GM18511 (cell line): ENCODE measurements around the gene RPS15A.
"Not testable (repeated sequence)": the region's sequence is repeated elsewhere in the genome, so short reads cannot be mapped to it uniquely, and the experiment has no call there.

ENCODE experiments used
- ATAC-seq: cut with Tn5 transposase; IDR thresholded peaks from one replicate; pipeline ENCODE4 v1.9.1; 2021; ENCODE audit warnings: mild to moderate bottlenecking, moderate library complexity; ENCODE audit not compliant: unreplicated experiment

The RPS15A gene

DNA sequence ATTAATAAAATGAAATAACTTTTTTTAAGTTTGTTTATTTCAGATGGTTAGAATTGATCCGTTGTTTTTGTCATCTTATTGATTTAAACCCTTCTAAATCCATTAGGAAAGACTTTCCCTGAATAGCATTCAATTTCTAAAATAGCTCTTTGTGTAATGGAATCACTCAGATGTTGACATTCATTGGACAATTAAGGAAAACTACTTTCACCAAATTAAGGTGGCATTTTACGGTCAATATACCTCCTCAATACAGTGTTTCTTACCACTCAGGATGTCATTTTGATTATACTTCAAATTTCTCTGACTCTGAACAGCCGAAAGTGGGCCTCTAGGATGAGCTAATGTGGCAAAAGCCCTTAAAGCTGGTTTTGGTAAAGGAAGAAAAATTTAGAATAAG lies 9.4 kb upstream of the RPS15A start:
- ATAC-seq = no peak

DNA sequence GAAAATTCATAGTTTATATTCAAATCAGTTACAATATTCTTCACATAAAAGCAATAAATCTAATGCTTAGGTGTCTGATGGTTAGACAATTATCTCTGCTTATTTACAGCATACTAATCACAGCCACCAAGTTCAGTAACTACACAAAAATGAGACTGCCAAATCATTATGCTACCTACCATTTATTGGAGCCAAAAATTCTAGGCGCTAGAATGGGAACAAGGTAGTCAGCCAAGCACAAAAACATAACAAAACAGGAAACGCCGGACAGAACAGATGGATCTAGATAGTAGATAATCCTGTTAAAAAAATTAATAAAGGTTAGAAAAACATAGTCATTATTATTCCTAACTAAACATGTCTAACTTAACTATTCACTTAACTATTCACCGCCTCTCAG lies 7.6 kb upstream of the RPS15A start:
- ATAC-seq = no peak

DNA sequence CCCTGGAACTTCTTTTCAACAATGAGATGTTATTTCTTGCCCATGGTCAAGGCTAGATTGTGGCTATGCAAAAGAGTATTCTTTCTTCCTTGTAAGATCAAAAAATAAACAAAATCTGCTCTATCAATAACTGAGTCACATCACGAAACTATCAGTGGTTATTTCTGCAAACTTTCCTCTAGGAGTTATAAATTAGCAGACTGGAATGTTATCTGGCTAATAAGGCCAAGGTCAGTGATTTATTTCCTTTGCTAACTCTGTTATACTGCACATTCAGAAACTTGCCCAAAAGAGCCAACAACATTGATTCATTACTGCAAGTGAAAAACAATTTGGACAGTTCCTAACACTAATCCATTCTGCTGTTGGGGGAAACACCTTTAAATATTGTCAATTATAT lies 6.2 kb upstream of the RPS15A start:
- no peak for ATAC-seq

DNA sequence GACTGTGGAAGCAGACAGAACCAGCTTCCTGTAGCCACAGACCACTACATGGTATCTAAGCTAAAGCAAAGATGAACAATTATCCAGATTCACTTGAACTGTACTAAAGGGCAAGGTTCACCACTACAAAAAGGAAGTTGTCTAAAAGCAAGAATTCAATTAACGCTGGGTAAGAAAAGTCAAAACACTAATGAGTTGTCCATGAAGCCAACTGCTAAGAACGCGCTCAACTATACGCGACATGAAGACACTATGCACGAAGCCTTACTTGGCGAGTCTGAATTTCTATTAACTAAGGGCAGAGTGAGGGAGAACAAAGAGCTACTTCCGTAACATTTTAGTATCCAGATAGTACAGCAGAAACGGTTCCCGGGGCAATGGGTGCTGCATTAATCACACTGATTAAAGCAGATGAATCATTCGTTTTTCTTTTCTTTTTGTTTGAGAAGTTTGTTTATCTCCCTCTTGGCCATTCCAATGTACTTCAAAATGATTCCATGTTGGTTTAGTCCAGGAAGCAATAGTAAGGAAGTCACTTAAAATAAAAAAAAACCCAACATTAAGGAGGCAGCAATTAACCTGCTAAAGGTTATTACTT lies 2.8 kb upstream of the RPS15A start:
- ATAC-seq = no peak

DNA sequence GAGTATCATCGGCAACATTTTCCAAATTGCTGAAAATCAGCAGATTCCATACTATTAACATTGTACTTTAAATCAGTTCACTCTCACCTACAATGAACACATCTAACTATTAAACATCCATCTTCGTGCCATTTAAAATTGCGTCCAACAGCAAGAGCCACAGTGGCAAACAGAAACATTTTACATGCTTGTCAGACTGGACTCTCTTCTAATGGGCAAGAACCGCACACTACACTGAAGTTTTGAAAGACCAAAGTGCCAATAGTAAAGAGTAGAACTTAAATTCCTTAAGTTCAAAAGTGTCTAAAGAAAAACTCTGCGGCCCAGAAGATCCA lies 652 bp downstream of the RPS15A start:
- ATAC-seq = no peak

DNA sequence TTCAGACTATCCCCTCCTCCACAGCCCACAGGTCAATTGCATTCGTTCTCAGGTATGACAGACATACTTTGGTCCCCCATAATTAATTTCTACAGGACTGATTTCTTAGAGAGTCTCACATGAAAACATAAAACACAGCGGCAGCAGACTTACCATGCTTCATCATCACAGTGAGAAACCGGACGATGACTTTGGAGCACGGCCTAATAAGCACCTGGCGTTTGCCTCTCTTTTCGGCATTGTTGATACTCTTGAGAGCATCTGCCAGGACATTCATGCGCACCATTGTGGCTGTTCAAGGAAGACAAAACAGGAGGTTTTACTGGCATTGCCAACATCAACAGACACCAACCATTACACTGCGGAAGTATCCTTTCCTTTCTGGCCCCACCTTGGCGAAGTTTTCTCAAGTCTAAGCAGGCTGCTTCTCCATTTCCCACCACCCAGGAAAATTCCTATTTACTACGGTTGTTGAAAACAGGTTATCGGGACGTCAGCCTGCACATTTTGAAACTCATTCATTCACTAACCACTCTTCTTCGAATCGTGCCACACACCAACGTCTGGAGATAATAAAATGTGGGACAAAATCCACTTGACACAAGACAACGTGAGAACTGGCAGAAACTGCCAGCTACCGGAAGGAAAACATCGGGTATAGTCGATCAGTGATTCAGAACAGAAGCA lies 1.2 kb downstream of the RPS15A start:
- no peak for ATAC-seq

DNA sequence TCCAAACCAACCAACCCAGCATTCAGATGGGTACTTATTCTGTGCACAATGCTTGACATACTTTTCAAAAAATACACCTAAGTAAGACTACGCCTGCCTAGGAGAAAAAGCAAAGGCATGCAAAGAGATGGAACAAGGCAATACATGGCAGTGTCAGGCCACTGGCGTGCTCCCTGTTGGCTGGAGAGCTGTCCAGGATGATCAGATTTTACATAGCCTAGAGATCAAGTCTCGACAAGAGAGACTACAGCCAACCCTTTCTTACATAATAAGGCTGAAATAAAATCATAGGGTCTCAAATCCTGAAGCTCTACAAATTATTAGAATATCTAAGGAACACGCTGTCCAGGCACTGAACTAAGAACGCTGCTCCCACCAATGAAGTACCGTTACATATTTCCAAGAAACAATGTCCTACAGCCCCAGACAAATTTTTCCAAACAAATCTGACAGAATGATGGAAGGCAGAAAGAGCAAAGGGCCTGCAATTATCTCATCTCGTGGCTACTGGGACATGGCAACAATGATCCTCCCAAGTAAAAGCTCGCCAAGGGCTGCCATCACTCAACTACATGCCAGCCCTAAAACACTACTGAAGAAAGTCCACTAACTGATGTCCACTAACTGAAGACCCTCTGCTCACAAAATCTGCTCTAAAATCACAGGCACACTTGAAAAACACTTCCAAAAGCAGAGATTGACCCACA lies 5.1 kb downstream of the RPS15A start:
- ATAC-seq = no peak

DNA sequence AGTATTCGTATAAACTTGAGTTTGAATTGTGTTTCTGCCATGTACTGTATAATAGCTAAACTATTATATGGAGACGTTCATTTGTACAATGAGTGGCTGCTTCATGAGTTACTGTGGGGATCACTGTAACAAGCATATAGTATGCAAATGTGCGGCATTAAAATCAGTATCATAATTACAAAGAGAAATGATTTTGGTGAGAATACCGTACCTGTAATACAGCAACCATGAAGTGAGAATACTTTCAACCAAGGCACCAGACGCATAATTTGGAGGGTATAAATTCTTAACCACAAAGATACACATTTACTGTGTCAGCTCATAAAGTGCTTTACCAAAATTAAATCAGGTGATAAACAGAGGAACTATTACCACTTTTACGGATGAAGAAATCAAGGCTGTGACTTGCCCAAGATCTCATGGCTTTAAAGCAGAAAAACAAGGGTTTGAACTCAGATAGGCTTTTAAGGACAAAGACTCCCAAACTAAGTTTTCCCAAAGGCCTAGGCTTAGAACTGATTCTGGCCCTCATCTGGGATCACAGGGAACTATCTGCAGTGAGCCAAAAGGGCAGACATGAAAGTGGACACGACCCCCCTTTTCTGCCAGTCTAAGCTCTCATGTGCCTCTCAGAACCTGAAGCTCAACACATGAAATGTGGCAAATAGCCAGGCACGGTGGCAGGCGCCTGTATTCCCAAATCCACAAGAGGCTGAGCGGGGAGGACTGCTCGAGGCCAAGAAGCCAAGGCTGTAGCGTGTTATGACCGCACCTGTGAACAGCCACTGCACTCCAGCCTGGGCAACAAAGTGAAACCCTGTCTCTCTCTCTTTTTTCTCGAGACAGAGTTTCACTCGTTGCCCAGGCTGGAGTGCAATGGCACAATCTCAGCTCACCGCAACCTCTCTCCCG lies 6.4 kb downstream of the RPS15A start:
- ATAC-seq = no peak

DNA sequence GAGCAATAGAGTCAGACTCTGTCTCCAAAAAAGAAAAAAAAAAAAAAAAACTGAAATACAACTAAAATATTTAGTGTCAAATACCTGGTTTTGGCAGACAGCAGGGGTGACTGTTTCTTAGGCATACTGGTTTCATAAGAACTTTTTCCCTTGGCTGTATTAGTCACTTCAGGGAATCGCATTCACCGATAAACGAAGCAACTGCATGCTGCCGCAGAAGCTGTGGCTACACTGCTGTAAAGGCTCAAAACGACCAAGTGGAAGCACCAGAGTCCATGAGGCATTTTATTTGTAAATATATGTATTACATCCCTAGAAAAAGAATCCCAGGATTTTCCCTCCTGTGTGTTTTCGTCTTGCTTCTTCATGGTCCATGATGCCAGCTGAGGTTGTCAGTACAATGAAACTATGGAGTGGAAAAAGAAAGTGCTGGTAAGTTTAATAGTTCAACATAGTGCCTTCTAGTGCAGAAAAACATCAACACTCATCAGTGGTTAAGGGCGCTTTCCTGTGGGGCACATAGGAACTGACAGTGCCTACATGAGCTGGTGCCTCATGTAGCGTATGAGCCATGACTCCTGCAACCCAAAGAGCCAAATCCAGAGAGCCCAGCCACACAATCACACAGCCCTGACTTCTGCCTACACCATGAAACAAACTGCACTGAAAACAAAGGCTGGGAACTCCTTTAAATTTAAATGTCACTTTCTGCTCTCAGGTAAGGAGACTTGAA lies 7.3 kb downstream of the RPS15A start:
- ATAC-seq = no peak

DNA sequence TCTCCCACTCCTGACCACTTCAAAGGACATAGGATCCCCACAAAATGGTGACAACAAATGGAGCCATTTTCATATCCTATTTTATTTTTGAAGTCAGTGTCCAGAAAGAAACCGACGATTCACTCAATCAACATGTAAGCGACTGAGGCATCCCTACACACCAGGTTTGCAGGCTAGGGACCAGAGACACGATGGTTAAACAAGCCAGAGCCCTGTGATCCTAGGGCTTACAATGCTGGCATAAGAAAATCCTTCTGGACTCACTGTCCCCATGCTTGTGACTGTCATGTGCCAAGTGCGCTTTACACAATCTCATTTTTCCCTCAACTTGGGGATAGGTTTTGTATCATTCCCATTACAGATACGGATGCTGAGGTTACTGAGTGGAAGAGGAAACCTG lies 8.9 kb downstream of the RPS15A start:
- not testable (repeated sequence) for ATAC-seq

DNA sequence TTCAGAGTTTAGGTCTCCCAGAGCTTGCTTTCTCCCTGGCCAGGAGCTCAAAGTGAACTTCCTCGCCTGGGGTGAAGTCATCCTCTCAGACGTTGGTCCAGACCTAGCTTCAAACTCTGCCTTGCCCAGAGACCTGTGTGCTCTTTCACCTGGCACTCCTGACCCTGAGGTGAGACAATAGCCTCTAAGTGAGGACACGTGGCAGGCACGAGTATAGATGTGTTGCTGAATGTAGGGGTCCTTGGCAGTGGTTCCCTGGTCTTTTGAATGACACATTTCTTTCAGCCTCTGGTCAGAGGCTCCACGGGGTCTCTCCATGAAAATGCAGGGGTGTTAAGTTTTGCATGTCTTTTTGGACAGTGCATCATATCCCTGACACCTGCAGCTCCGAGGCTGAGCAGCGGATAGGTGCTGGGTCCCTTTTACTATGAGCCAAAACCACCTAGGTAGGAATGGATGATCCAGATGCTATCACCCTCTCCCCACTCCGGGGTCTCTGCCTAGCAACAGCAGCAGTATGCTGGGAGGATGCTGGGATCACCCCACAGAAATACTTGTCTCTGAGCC lies 9.6 kb downstream of the RPS15A start:
- not testable (repeated sequence) for ATAC-seq

DNA sequence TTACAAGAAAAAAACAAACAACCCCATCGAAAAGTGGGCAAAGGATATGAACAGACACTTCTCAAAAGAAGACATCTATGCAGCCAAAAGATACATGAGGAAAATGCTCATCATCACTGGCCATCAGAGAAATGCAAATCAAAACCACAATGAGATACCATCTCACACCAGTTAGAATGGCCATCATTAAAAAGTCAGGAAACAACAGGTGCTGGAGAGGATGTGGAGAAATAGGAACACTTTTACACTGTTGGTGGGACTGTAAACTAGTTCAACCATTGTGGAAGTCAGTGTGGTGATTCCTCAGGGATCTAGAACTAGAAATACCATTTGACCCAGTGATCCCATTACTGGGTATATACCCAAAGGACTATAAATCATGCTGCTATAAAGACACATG lies 12.5 kb downstream of the RPS15A start:
- ATAC-seq = not testable (repeated sequence)

DNA sequence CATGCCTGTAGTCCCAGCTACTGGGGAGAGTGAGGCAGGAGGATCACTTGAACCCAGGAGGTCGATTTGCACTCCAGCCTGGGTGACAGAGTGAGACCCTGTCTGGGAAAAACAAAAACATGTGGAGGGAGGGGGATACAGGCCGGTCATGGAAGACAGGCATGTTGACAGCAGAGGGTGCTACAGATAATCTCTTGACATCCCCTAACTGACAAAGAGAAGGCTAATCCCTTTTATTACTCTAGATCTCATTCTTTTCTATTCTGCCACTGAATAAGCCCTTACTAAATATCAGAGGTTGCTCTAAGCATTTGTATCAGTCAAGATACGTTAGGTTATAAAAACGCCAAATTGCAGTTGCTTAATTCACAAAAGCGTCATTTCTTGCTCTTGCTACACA lies 13.8 kb downstream of the RPS15A start:
- not testable (repeated sequence) for ATAC-seq

DNA sequence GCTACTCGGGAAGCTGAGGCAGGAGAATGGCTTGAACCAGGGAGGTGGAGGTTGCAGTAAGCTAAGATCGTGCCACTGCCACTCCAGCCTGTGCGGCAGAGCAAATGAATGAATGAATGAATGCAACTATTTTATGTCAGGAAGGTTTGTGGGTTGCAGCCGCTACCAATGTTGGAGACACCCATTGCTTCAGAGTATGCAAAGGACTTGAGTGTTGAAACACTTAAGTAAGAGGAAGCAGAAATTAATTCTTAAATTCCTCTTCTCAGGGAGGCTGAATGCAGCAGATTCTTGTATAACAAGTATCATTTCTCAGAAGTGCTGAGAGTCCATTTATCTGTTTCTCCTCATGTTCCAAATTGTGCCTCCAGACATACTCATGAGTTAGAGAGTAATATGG lies 15.5 kb downstream of the RPS15A start:
- not testable (repeated sequence) for ATAC-seq

DNA sequence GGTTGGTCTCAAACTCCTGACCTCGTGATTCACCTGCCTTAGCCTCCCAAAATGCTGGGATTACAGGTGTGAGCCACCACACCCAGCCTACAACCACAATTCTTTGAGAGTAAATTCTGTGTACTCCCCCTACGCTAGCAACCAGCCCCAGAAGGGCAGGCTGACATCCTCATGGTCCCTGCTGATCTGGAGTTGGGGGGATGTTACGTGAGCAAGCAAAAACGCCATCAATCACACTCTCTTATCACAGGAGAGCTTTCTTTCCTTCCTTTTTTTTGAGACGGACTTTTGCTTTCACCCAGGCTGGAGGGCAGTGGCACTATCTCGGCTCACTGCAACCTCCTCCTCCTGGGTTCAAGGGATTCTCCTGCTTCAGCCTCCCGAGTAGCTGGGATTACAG lies 18.0 kb downstream of the RPS15A start:
- not testable (repeated sequence) for ATAC-seq

DNA sequence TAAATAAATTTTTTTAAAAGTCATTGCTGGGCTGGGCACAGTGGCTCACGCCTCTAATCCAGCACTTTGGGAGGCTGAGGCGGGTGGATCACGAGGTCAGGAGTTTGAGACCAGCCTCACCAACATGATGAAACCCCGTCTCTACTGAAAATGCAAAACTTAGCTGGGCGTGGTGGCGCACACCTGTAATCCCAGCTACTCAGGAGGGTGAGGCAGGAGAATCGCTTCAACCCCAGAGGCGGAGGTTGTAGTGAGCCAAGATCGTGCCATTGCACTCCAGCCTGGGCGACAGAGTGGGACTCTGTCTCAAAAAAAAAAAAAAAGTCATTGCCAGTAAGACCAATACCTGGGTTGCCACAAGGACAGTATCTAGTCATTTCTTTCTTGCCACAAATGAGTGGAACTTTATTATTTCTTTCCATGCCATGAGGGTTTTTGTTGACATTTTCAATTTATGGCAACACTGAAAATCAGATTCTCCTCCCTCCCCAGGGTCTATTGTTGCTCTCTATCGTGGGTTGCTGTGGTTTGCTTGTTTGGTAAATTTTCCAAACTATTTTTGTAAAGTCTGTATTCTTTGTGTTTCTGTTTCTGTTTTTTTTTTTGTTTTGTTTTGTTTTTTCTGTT lies 19.7 kb downstream of the RPS15A start:
- not testable (repeated sequence) for ATAC-seq

DNA sequence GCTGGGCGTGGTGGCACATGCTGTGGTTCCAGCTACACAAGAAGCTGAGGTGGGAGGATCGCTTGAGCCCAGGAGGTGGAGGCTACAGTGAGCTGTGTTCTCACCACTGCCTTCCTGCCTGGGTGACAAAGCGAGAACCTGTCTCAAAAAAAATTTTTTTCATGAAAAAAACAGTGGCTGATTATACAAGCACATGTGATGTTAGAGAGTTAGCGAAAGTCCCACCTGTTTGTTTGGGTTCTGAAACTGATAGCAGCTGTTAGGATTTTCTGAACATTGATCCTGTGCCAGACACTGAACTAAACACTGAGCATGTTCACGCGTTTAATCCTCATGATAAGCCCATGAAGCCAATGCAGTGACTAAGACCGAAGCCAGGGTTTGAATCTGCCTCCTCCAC lies 22.9 kb downstream of the RPS15A start:
- ATAC-seq = peak; percentile 64

DNA sequence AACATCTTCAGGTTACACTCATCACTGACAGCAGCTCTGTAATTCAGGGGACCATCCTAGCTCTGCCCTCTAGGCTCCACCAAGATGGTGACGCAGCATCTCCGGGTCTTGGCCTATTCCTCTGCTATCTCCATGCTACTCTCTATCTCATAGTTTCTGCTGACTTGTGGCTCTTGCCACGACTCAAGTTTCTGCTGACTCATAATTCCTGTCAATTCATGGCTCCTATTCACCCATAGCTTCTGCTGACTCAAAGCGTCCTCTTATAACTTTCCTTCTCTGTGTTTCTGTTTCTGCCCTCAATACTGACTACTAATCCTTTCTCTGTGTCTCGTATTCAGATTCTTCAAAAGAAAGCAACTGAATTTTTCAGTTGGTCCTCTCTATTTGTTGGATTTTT lies 27.4 kb downstream of the RPS15A start:
- not testable (repeated sequence) for ATAC-seq

DNA sequence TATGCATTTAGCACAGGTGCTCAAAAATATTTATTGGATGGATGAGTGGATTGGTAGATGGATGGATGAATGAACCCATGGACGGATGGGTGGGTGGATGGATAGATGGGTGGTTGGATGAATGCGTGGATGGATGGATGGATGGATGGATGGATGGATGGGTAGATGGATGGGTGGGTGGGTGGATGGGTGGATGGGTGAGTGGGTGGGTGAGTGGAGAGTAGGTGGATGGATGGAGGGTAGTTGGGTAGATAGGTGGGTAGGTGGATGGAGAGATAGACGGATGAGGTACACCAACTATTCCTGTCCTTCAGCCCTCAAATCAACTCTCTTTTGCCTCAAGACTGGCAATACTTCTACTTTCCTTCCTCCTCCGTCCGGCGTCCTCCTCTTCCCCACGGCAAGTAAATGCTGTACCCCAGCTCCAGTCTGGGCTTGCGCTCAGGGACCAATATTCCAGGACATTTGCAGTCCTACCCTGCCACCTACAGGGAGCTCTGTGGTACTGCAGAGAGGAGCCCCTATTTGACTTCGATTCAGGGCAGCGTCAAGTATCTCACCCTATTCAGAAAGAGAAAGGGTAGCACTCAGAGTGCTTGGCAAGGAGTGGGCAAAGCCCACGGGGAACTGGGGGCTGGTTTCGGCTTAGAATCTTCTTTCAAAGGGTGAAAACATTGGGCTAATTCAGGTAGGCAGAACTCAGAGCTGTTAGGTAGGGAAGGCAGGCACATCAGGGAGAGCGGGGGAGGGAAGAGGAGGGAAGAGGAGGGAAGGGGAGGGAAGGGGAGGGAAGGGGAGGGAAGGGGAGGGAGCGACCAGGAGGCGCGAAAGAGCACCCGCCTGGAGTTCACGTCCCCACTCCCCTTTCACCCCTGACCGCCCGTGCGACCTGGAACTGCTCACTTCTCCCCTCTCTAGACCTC lies 30.3 kb downstream of the RPS15A start:
- ATAC-seq = not testable (repeated sequence)
